Measurements from ENCODE around the gene MED29. TPM values are rescaled to one million over a fixed set of nuclear protein-coding genes. Genes with fewer than 3 reads are reported as not detected.
A peak's percentile ranks its signal among the peaks of the same experiment; 100 is the strongest.

MED29 gene
- total RNA-seq, 2 experiments from 2014 or later, result 23.3 to 26.8 TPM

DNA sequence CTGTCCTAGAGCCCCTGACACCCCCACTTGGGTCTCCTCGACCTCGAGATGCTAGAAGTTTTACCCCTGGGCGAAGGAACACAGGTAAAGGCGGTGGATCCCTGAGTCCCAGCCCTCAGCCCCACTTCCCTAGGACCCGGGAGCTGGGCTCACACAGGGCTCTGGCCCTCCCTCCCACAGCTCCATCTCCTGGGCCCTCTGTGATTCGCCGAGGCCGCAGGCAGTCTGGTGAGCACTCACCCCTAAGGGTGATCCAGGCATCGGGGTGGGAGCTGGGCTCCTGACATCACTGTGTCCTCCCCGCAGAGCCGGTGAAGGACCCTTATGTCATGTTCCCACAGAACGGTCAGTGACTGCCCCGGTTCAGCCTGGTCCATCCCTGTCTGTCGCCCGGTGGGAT lies 29.6 kb downstream of the MED29 start:
- H3K36me3 Mint-ChIP-seq, result peaks cover 6% of the 10 kb centered on the region

GRCh38 chr19:39422020-39422419 lies 30.8 kb downstream of the MED29 start:
- H3K36me3 Mint-ChIP-seq, result peaks cover 6% of the 10 kb centered on the region
- H3K9me3 Mint-ChIP-seq, result no peaks in the 10 kb centered on the region
- no peak overlapping the region for H3K4me3 Mint-ChIP-seq
- no peak for DNase-seq
- H3K27me3 Mint-ChIP-seq, result no peaks in the 10 kb centered on the region
- H3K27ac Mint-ChIP-seq, result no peak overlapping the region
- no peaks in the 10 kb centered on the region for H3K4me1 Mint-ChIP-seq

More for the DNA sequence above, 29.6 kb downstream of the MED29 start:
- Mint-ChIP-seq H3K4me1 (no peaks in the 10 kb centered on the region), H3K27ac (no peak overlapping the region), H3K27me3 (no peaks in the 10 kb centered on the region), H3K9me3 (no peaks in the 10 kb centered on the region), H3K4me3 (no peak overlapping the region)
- no peak for DNase-seq

DNA sequence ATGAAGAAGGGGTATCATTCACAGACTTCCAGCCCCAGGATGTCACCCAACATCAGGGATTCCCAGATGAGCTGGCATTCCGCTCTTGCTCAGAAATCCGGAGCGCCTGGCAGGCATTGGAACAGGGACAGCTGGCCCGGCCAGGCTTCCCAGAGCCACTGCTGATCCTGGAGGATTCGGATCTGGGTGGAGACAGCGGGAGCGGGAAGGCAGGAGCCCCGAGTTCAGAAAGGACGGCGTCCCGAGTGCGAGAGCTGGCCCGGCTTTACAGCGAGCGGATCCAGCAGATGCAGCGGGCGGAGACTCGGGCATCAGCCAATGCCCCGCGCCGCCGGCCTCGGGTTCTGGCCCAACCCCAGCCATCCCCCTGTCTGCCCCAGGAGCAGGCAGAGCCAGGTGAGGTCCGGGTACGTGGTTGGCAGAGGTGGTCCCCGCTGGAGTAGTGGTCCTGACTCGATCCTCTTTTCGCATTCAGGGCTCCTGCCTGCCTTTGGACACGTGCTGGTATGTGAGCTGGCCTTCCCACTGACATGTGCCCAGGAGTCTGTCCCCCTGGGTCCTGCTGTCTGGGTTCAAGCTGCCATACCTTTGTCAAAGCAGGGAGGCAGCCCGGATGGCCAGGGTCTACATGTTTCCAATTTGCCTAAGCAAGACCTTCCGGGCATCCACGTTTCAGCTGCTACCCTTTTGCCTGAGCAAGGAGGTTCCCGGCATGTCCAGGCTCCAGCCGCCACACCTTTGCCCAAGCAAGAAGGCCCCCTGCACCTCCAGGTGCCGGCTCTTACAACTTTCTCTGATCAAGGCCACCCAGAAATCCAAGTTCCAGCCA lies 32.3 kb downstream of the MED29 start:
- no peak overlapping the region for H3K4me3 Mint-ChIP-seq
- no peak for DNase-seq
- no peaks in the 10 kb centered on the region for H3K9me3 Mint-ChIP-seq
- H3K27ac Mint-ChIP-seq, result no peak overlapping the region
- H3K4me1 Mint-ChIP-seq, result no peaks in the 10 kb centered on the region
- no peaks in the 10 kb centered on the region for H3K27me3 Mint-ChIP-seq
- peaks cover 6% of the 10 kb centered on the region for H3K36me3 Mint-ChIP-seq

DNA sequence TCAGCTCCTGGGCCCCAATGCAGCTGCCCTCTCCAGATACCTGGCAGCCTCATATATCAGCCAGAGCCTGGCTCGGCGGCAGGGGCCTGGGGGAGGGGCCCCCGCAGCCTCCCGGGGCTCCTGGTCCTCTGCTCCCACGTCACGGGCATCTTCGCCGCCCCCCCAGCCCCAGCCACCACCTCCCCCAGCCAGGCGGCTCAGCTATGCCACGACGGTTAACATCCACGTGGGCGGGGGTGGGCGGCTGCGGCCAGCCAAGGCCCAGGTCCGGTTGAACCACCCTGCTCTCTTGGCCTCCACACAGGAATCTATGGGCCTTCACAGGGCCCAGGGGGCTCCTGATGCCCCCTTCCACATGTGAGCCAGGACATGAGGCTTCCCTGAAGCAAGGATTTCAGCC lies 33.8 kb downstream of the MED29 start:
- Mint-ChIP-seq H3K36me3 (peaks cover 6% of the 10 kb centered on the region), H3K4me1 (no peaks in the 10 kb centered on the region), H3K9me3 (no peaks in the 10 kb centered on the region), H3K27me3 (no peaks in the 10 kb centered on the region), H3K4me3 (no peak overlapping the region), H3K27ac (no peak overlapping the region)
- no peak for DNase-seq

- Mint-ChIP-seq H3K36me3 (peaks cover 4% of the 10 kb centered on the region), H3K27me3 (no peaks in the 10 kb centered on the region), H3K9me3 (no peaks in the 10 kb centered on the region), H3K27ac (no peak overlapping the region), H3K4me1 (peaks cover 5% of the 10 kb centered on the region), H3K4me3 (no peak overlapping the region)
- DNase-seq, result no peak
Observed at GRCh38 chr19:39425744-39426143, 34.6 kb downstream of the MED29 start.

- Mint-ChIP-seq H3K36me3 (peaks cover 4% of the 10 kb centered on the region), H3K27ac (no peak overlapping the region), H3K9me3 (no peaks in the 10 kb centered on the region), H3K27me3 (no peaks in the 10 kb centered on the region), H3K4me1 (peaks cover 9% of the 10 kb centered on the region), H3K4me3 (no peak overlapping the region)
- no peak for DNase-seq
Observed at GRCh38 chr19:39426170-39426569, 35.0 kb downstream of the MED29 start.

GRCh38 chr19:39427707-39428106 lies 36.5 kb downstream of the MED29 start:
- Mint-ChIP-seq H3K4me3 (no peak overlapping the region), H3K27ac (no peak overlapping the region), H3K9me3 (no peaks in the 10 kb centered on the region), H3K4me1 (peaks cover 15% of the 10 kb centered on the region), H3K27me3 (no peaks in the 10 kb centered on the region), H3K36me3 (peaks cover 6% of the 10 kb centered on the region)
- DNase-seq, result no peak

GRCh38 chr19:39428283-39429112 lies 37.3 kb downstream of the MED29 start:
- Mint-ChIP-seq H3K9me3 (no peaks in the 10 kb centered on the region), H3K4me1 (peaks cover 23% of the 10 kb centered on the region), H3K36me3 (peaks cover 12% of the 10 kb centered on the region), H3K27me3 (no peaks in the 10 kb centered on the region), H3K27ac (no peak overlapping the region), H3K4me3 (no peak overlapping the region)
- DNase-seq, result no peak

DNA sequence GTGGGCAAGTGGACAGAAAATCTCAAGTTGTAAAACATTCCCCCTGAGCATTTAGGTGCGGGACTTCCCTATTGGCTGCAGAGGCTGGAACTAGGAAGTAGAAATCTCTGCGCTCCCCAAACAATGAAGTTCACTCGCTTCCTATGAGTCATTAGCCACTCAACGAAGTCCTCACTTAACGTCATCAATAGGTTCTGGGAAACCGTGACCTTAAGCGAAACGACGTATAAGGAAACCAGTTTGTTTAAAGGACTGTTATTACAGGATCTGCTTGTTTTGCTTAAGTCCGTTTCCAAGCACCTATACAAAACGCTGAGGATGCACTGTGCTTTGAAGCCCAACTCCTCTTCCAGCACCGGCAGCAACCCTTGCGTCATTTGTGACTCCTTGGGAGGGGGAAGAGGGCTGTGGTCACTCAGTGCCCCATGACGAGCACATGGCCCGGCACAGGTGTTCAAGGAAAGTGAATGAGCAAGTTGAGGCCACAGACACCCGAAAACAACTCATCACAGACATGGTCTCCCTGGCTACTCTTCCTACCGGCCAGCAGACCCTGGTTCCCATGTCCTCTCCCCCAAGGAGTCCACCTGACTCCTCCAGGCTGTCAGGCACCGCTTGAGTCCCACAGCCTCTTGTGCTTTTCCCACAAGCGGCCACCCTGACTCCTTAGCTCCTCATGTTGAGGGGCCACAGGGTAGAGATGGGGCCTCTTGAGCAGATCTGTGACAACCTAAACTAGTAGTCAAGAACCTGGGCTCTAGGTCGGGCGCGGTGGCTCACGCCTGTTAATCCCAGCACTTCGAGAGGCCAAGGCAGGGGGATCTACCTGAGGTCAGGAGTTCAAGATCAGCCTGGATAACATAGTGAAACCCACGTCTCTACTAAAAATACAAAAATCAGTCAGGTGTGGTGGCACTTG lies 39.8 kb downstream of the MED29 start:
- H3K36me3 Mint-ChIP-seq, result peaks cover 36% of the 10 kb centered on the region
- H3K9me3 Mint-ChIP-seq, result no peaks in the 10 kb centered on the region
- DNase-seq, result peak; percentile 54
- peak overlapping the region; percentile 22 for H3K4me3 Mint-ChIP-seq
- peaks cover 7% of the 10 kb centered on the region for H3K27me3 Mint-ChIP-seq
- peak overlapping the region; percentile 86 for H3K27ac Mint-ChIP-seq
- peaks cover 34% of the 10 kb centered on the region for H3K4me1 Mint-ChIP-seq

DNA sequence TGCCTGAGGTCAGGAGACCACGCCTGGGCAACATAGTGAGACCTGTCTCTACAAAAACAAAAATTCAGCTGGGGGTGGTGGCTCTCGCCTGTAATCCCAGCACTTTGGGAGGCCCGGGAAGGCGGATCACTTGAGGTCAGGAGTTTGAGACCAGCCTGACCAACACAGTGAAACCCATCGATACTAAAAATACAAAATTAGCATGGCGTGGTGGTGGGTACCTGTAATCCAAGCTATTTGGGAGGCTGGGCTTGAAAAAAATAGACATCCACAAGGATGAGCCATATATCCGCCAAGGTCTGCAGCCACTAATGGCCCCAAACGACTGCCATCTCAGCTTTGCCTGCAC lies 41.5 kb downstream of the MED29 start:
- Mint-ChIP-seq H3K27me3 (peaks cover 9% of the 10 kb centered on the region), H3K4me3 (peak overlapping the region; percentile 100), H3K4me1 (peaks cover 40% of the 10 kb centered on the region), H3K27ac (peak overlapping the region; percentile 100), H3K36me3 (peaks cover 36% of the 10 kb centered on the region), H3K9me3 (no peaks in the 10 kb centered on the region)
- DNase-seq, result no peak

DNA sequence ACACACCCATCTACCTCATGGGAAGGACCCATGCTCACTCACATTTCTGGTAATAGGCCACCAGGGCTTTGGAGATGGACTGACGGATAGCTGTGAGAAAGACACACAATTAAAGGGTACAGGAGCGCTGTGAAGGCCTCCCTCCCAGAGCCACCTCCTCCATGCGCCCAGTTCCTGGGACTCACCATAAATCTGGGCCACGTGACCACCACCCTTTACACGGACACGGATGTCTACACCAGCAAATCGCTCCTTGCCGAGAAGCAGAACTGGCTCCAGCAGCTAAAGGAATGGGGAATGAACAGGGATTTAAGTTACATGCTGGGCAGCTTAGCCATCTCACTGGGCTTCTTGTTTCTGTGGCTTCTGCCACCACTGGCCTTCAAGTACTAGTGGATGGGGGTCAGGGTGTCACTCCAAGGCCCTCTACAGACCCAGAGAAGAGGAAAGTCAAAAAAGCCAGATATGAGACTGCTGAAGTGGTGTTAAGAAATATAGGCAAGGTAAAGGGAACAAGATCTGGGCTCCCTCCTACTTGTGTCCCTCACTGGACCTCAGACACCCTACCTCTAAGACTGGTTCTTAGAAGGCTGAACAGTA lies 42.4 kb downstream of the MED29 start:
- Mint-ChIP-seq H3K4me1 (peaks cover 40% of the 10 kb centered on the region), H3K27ac (peak overlapping the region; percentile 100), H3K4me3 (peak overlapping the region; percentile 100), H3K9me3 (no peaks in the 10 kb centered on the region), H3K27me3 (peaks cover 9% of the 10 kb centered on the region), H3K36me3 (peaks cover 36% of the 10 kb centered on the region)
- no peak for DNase-seq

- no peak for DNase-seq
- peaks cover 40% of the 10 kb centered on the region for H3K4me1 Mint-ChIP-seq
Observed at GRCh38 chr19:39434123-39435076, 43.2 kb downstream of the MED29 start.

GRCh38 chr19:39435499-39436349 lies 44.5 kb downstream of the MED29 start, which contains the start of gene RPS16:
RPS16 (minus strand) TSS chr19:39435949; CDS start chr19:39435895, 54 bp downstream.
- Mint-ChIP-seq H3K9me3 (no peaks in the 10 kb centered on the region), H3K27ac (peak within 1 kb of the TSS; percentile 100), H3K4me3 (peak within 1 kb of the TSS; percentile 100), H3K4me1 (peaks cover 44% of the 10 kb centered on the region), H3K27me3 (peaks cover 9% of the 10 kb centered on the region), H3K36me3 (peaks cover 36% of the 10 kb centered on the region)
- DNase-seq, result peak; percentile 99

More at GRCh38 chr19:39434123-39435076, 43.2 kb downstream of the MED29 start:
- no peaks in the 10 kb centered on the region for H3K9me3 Mint-ChIP-seq
- peaks cover 9% of the 10 kb centered on the region for H3K27me3 Mint-ChIP-seq
- H3K36me3 Mint-ChIP-seq, result peaks cover 36% of the 10 kb centered on the region
- H3K4me3 Mint-ChIP-seq, result peak overlapping the region; percentile 100
- peak overlapping the region; percentile 100 for H3K27ac Mint-ChIP-seq

All from activated naive CD8-positive, alpha-beta T cell treated with anti-CD3 and anti-CD28 coated beads for 36 hours (primary cell).